K562 (cell line): ENCODE results near the gene ZEB2. TPM values are rescaled to one million over a fixed set of nuclear protein-coding genes. Genes with fewer than 3 reads are reported as not detected.
A peak's percentile ranks its signal among the peaks of the same experiment; 100 is the strongest.

Source experiments
- ATAC-seq: fragments of 200-7000 bp; cut with Tn5 transposase; 3 replicates; pipeline ENCODE4 v1.9.1; 2020; ENCODE audit warnings: moderate library complexity
- BruUV-seq: library from RNA; stranded (reverse); fragments of 400-500 nt; replicated peaks from 2 replicates; lab custom pipeline; 2021; lab: Mats Ljungman, UMichigan
- CTCF ChIA-PET: fragments of 300-600 bp; formaldehyde crosslinking; extraction: SDS; loops from one replicate; lab custom pipeline; 2021; ENCODE audit warnings: low intra/inter-chr PET ratio; lab: Yijun Ruan, JAX
- POLR2A ChIA-PET: fragments of 300-600, 350-650 bp; sonication (Branson Sonifier 250); formaldehyde crosslinking; extraction: SDS; loops from one replicate; lab custom pipeline; 2021; ENCODE audit warnings: antibody characterized with exemption, inconsistent platforms; lab: Yijun Ruan, JAX
- DNase-seq, 4 experiments: peaks; one replicate each; pipeline versions ENCODE4 v3.0.0 to v3.0.0-alpha.2; 2011 to 2018; ENCODE audit warnings: low spot score in 3 of 4, mixed read lengths in 3 of 4; ENCODE audit errors: extremely low read depth in 1 of 4
- FAIRE-seq: peaks from 2 replicates; lab custom pipeline; 2011; peaks lifted over from hg19 to GRCh38; lab: Jason Lieb, UNC
- H2AFZ ChIP-seq: 2 replicates; pipeline ENCODE4 v1.6.0; 2011; ENCODE audit warnings: low read depth, low read length, control low read depth, inconsistent platforms
- H3K27ac ChIP-seq: fragments of 200-600 bp; 3 replicates; pipeline ENCODE4 v1.8.0; 2011; ENCODE audit warnings: low read depth, mild to moderate bottlenecking, control low read depth, inconsistent platforms, low read length, moderate library complexity, mixed read lengths; ENCODE audit errors: extremely low read depth
- H3K27me3 ChIP-seq, 2 experiments: fragments of 300-600 bp in 1 of 2; 2 replicates in 1 of 2; 3 replicates in 1 of 2; pipeline versions ENCODE4 v1.6.0 to v1.8.0; 2011; ENCODE audit warnings: inconsistent platforms in 2 of 2, low read length in 2 of 2, mild to moderate bottlenecking in 1 of 2, mixed read lengths in 1 of 2, moderate library complexity in 1 of 2; ENCODE audit not compliant: control insufficient read depth in 2 of 2, insufficient read depth in 2 of 2
- H3K36me3 ChIP-seq: fragments of 300-600 bp; 3 replicates; pipeline ENCODE4 v1.8.0; 2011; ENCODE audit warnings: mild to moderate bottlenecking, low read length, inconsistent platforms; ENCODE audit not compliant: control insufficient read depth, insufficient read depth
- H3K4me1 ChIP-seq, 2 experiments: fragments of 200-600 bp in 1 of 2; replicated peaks in 1 of 2; 2 replicates in 1 of 2; 3 replicates in 1 of 2; pipeline versions ENCODE4 v1.5.1 to v1.8.0; 2011; ENCODE audit warnings: inconsistent platforms in 2 of 2, low read length in 2 of 2, mild to moderate bottlenecking in 1 of 2, mixed read lengths in 1 of 2, moderate library complexity in 1 of 2; ENCODE audit not compliant: control insufficient read depth in 2 of 2, insufficient read depth in 2 of 2
- H3K4me2 ChIP-seq: 2 replicates; pipeline ENCODE4 v1.6.1; 2011; ENCODE audit warnings: low read length, control low read depth, inconsistent platforms, mixed read lengths; ENCODE audit not compliant: insufficient read depth
- H3K4me3 ChIP-seq: fragments of 200-600 bp; sonication (generic), shearing (Covaris generic); 2 replicates; pipeline ENCODE4 v1.5.1; 2016; ENCODE audit warnings: control low read depth, inconsistent platforms
- H3K79me2 ChIP-seq: fragments of 200-600 bp; 3 replicates; pipeline ENCODE4 v1.8.0; 2011; ENCODE audit warnings: low read length, inconsistent platforms; ENCODE audit not compliant: control insufficient read depth, insufficient read depth
- H3K9ac ChIP-seq, 2 experiments: 2 replicates each; pipeline versions ENCODE4 v1.6.0 to v1.6.1; 2011; ENCODE audit warnings: low read depth in 2 of 2, low read length in 2 of 2, control low read depth in 1 of 2, inconsistent platforms in 1 of 2, mild to moderate bottlenecking in 1 of 2, mixed read lengths in 1 of 2; ENCODE audit not compliant: insufficient read depth in 1 of 2
- H3K9me1 ChIP-seq: one replicate; pipeline ENCODE4 v1.6.0; 2011; ENCODE audit warnings: inconsistent platforms, mild to moderate bottlenecking, low read length, moderate library complexity; ENCODE audit not compliant: control insufficient read depth, insufficient read depth
- H3K9me3 ChIP-seq: replicated peaks from 2 replicates; pipeline ENCODE4 v1.5.1; 2011; ENCODE audit warnings: low read depth, low read length, inconsistent platforms; ENCODE audit not compliant: control insufficient read depth, insufficient read depth
- H4K20me1 ChIP-seq: replicated peaks from 2 replicates; pipeline ENCODE4 v1.6.1; 2011; ENCODE audit warnings: low read length, inconsistent platforms, mixed read lengths; ENCODE audit not compliant: control insufficient read depth, insufficient read depth
- ARID1B ChIP-seq: fragments of 450-650 bp; IDR thresholded peaks from 2 replicates; pipeline ENCODE4 v1.6.1; 2016; ENCODE audit warnings: antibody characterized with exemption, mild to moderate bottlenecking, inconsistent platforms
- EP300 ChIP-seq: IDR thresholded peaks from 2 replicates; pipeline ENCODE4 v1.6.1; 2012; ENCODE audit warnings: low read length, improper control_type of control experiment
- FOSL1 ChIP-seq: fragments of 200-800 bp; sonication (Bioruptor generic); conservative IDR thresholded peaks from 2 replicates; pipeline ENCODE4 v1.6.1; 2016; ENCODE audit warnings: missing genetic modification characterization, missing compliant biosample characterization
- ID3 ChIP-seq, 2 experiments: fragments of 250-450 bp in 1 of 2; fragments of 450-650 bp in 1 of 2; sonication (Bioruptor Pico) in 1 of 2; IDR thresholded peaks; 2 replicates each; pipeline versions ENCODE4 v1.6.1 to v1.8.0; 2016 to 2021; ENCODE audit warnings: mild to moderate bottlenecking in 2 of 2, moderate library complexity in 2 of 2, missing compliant biosample characterization in 1 of 2, missing genetic modification characterization in 1 of 2
- JUN ChIP-seq, 2 experiments: sonication (generic) in 1 of 2; formaldehyde crosslinking in 1 of 2; IDR thresholded peaks; 2 replicates each; pipeline versions ENCODE4 v1.6.1 to v1.8.0; 2012 to 2022; ENCODE audit warnings: borderline replicate concordance in 2 of 2, mild to moderate bottlenecking in 2 of 2, improper control_type of control experiment in 1 of 2, low read depth in 1 of 2, low read length in 1 of 2, missing genetic modification reagents in 1 of 2
- L3MBTL2 ChIP-seq: fragments of 450-650 bp; IDR thresholded peaks from 2 replicates; pipeline ENCODE4 v1.6.1; 2016; ENCODE audit warnings: mild to moderate bottlenecking, moderate library complexity
- NCOR1 ChIP-seq: fragments of 450-650 bp; IDR thresholded peaks from 2 replicates; pipeline ENCODE4 v1.6.1; 2016; ENCODE audit warnings: mild to moderate bottlenecking, moderate library complexity
- RBM14 ChIP-seq: fragments of 200-400 bp; formaldehyde crosslinking; IDR thresholded peaks from 2 replicates; pipeline ENCODE4 v1.6.1; 2018; ENCODE audit warnings: low read depth, mild to moderate bottlenecking, low read length, moderate library complexity, borderline replicate concordance; ENCODE audit not compliant: insufficient read depth
- SMARCA4 ChIP-seq: fragments of 450-650 bp; IDR thresholded peaks from 2 replicates; pipeline ENCODE4 v1.6.1; 2016
- SMC3 ChIP-seq: conservative IDR thresholded peaks from 2 replicates; pipeline ENCODE4 v1.6.1; 2011; ENCODE audit warnings: low read depth, low read length, improper control_type of control experiment; ENCODE audit not compliant: insufficient read depth
- TAF1 ChIP-seq: IDR thresholded peaks from 2 replicates; pipeline ENCODE4 v1.6.1; 2011; ENCODE audit warnings: mild to moderate bottlenecking, low read length, moderate library complexity; ENCODE audit not compliant: insufficient read depth, control insufficient read depth, severe bottlenecking; ENCODE audit errors: extremely low read depth
- TAL1 ChIP-seq: fragments of 450-650 bp; IDR thresholded peaks from 2 replicates; pipeline ENCODE4 v1.6.1; 2016; ENCODE audit warnings: mild to moderate bottlenecking
- TCF3 ChIP-seq: sonication (generic); formaldehyde crosslinking; IDR thresholded peaks from 2 replicates; pipeline ENCODE4 v1.4.0; 2020; ENCODE audit warnings: mild to moderate bottlenecking, missing genetic modification reagents
- TFE3 ChIP-seq: fragments of 450-650 bp; formaldehyde crosslinking; IDR thresholded peaks from 2 replicates; pipeline ENCODE4 v1.4.0; 2020; ENCODE audit warnings: mild to moderate bottlenecking, mixed read lengths
- TRIM24 ChIP-seq, 2 experiments: fragments of 450-650 bp; IDR thresholded peaks; 2 replicates each; pipeline ENCODE4 v1.6.1; 2016
- ZNF384 ChIP-seq: IDR thresholded peaks from 2 replicates; pipeline ENCODE4 v1.6.1; 2012; ENCODE audit warnings: low read depth, low read length, improper control_type of control experiment
- ZNF449 ChIP-seq: fragments of 250-450 bp; sonication (Bioruptor Pico); IDR thresholded peaks from 2 replicates; pipeline ENCODE4 v1.8.0; 2022; ENCODE audit warnings: moderate library complexity, mild to moderate bottlenecking, inconsistent platforms
- ZNF583 ChIP-seq: fragments of 250-450 bp; sonication (Bioruptor Pico); IDR thresholded peaks from 2 replicates; pipeline ENCODE4 v1.4.0; 2020
- ZNF766 ChIP-seq: fragments of 200-800 bp; sonication (Bioruptor generic); conservative IDR thresholded peaks from 2 replicates; pipeline ENCODE4 v1.6.1; 2016; ENCODE audit warnings: missing genetic modification characterization, missing compliant biosample characterization
- WGBS: fragments of 100-300 bp; shearing (Covaris generic); methylation state at CpG from one replicate; pipeline ENCODE4 v1.1.6; 2016; ENCODE audit warnings: low coverage, mixed read lengths; ENCODE audit not compliant: insufficient coverage; ENCODE audit errors: missing lambda C conversion rate; 5-methylcytosine and 5-hydroxymethylcytosine counted together
- in situ Hi-C: fragments of 300-500 bp; cut with MboI; formaldehyde crosslinking; loops from 4 replicates; pipeline ENCODE4 v1.15.0; 2018; ENCODE audit warnings: inconsistent platforms, mixed read lengths
- intact Hi-C: fragments of 100-400 bp; cut with micrococcal nuclease; formaldehyde crosslinking; loops from 2 replicates; pipeline ENCODE4 v1.14.2; 2022
- polyA plus RNA-seq, 8 experiments: library from polyadenylated mRNA; depleted of rRNA in 4 of 8; stranded (reverse) in 5 of 8; unstranded in 3 of 8; fragments of >200 nt; fragmentation: Nextera tagmentation in 2 of 8; fragmentation: Illumina TruSeq in 1 of 8; extraction: Ambion mirVana in 2 of 8; extraction: Trizol in 1 of 8; gene quantifications; 2 replicates each; pipeline versions ENCODE4 v1.2.1 to v1.2.3, GENCODE V29; 2011 to 2014; ENCODE audit warnings: inconsistent platforms in 1 of 8, missing spikeins in 1 of 8
- total RNA-seq, 7 experiments: library from RNA; depleted of rRNA in 6 of 7; stranded (reverse); fragments of >200 nt in 6 of 7; fragmentation: Illumina TruSeq in 2 of 7; extraction: Trizol in 2 of 7; gene quantifications; 2 replicates each; pipeline versions ENCODE4 v1.2.1 to v1.2.3, GENCODE V29; 2011 to 2021; ENCODE audit warnings: low replicate concordance in 1 of 7

Gene ZEB2
- total and polyA plus RNA-seq, 9 of the 15 experiments (the other 6 are each of a cell fraction or from before 2014, with no cell fraction given) = 15.1 to 113 (median 72.3) TPM

GRCh38 chr2:144370937-144371584 lies 148.9 kb downstream of the ZEB2 start:
- H3K9me3 ChIP-seq = no peaks in the 10 kb centered on the region
- ChIA-PET CTCF (no interaction called here), POLR2A (interaction anchor here (0.9 to 1.5 kb wide), 3 partner anchors 9 to 133 kb away, joined by 3 to 6 read pairs (median 3); a partner anchor contains a TSS)
- H3K4me1 ChIP-seq = peaks cover 4 to 54% of the 10 kb centered on the region in 2 experiments
- H3K4me3 ChIP-seq = no peak overlapping the region
- no peaks in the 10 kb centered on the region for H4K20me1 ChIP-seq
- no peaks in the 10 kb centered on the region for H3K27me3 ChIP-seq
- intact Hi-C loops = loop anchor here (5.0 kb wide), 3 partner anchors 39 to 211 kb away; a partner anchor contains a TSS
- FAIRE-seq (peak; percentile 77), DNase-seq (peak; percentile 21 to 81 (median 44)), ATAC-seq (peak; percentile 72)
- H3K27ac ChIP-seq = peak overlapping the region; percentile 78
- peak overlapping the region; percentile 17 for H3K4me2 ChIP-seq
- H3K9ac ChIP-seq = peak overlapping the region in 1 of 2 experiments; percentile 53; a peak in 2 of 4 replicates
- H2AFZ ChIP-seq = peak overlapping the region; percentile 93
- BruUV-seq = no TSS peak
- no peaks in the 10 kb centered on the region for H3K36me3 ChIP-seq
- in situ Hi-C loops = no loop called here
- H3K79me2 ChIP-seq = no peaks in the 10 kb centered on the region
- WGBS = 2% methylated on average over 4 of the region's 4 CpGs
- no peaks in the 10 kb centered on the region for H3K9me1 ChIP-seq
- no peak for TF ChIP-seq ID3 (CRISPR knock-in tag; IDR thresholded peaks at IDR 0.05)
- peak; percentile 95 for TF ChIP-seq ID3 (tag; IDR thresholded peaks at IDR 0.05)
- TF ChIP-seq RBM14 = no peak
- peak; percentile 91 for TF ChIP-seq ARID1B
- peak; percentile 82 for TF ChIP-seq TAL1
- 0 out of 2 replicates have a peak, but pooled peaks have one; percentile 34 for TF ChIP-seq FOSL1
- no peak for TF ChIP-seq TAF1
- peak; percentile 80 for TF ChIP-seq SMARCA4
- no peak for TF ChIP-seq JUN (IDR thresholded peaks at IDR 0.05; ENCODE audit: borderline replicate concordance, low read depth, low read length)
- no peak for TF ChIP-seq JUN (CRISPR knock-in tag; IDR thresholded peaks at IDR 0.05; ENCODE audit: borderline replicate concordance)
- no peak for TF ChIP-seq ZNF449 (CRISPR knock-in tag)
- 0 out of 2 replicates have a peak, but pooled peaks have one; percentile 20 for TF ChIP-seq ZNF384
- peak; percentile 88 for TF ChIP-seq TCF3
- no peak for TF ChIP-seq SMC3
- TF ChIP-seq L3MBTL2 = no peak
- no peak for TF ChIP-seq TFE3 (CRISPR knock-in tag)
- TF ChIP-seq ZNF766 (CRISPR knock-in tag) = peak; percentile 38; the same call in 1 of the 2 replicates
- peak; percentile 89 for TF ChIP-seq EP300
- no peak for TF ChIP-seq ZNF583 (CRISPR knock-in tag)
- TF ChIP-seq TRIM24 (IDR thresholded peaks at IDR 0.05) = peak; percentile 34 to 55; a peak in 3 of 4 replicates
- TF ChIP-seq NCOR1 = peak; percentile 81
